Mesendoderm (in vitro differentiated cells): ENCODE measurements around the gene FMN1.
A peak's percentile ranks its signal among the peaks of the same experiment; 100 is the strongest.

Source experiments
- DNase-seq: peaks from one replicate; pipeline ENCODE4 v3.0.0; 2013
- H2AK5ac ChIP-seq: 2 replicates; pipeline ENCODE4 v1.6.1; 2013; ENCODE audit warnings: low read length, inconsistent platforms
- H2BK120ac ChIP-seq: 2 replicates; pipeline ENCODE4 v1.6.1; 2013; ENCODE audit warnings: low read depth, mild to moderate bottlenecking, low read length, moderate library complexity, mixed read lengths
- H2BK15ac ChIP-seq: replicated peaks from 2 replicates; pipeline ENCODE4 v1.6.1; 2013; ENCODE audit warnings: low read depth, mild to moderate bottlenecking, moderate library complexity
- H2BK5ac ChIP-seq: 2 replicates; pipeline ENCODE4 v1.6.1; 2013; ENCODE audit warnings: low read length, inconsistent platforms
- H3K18ac ChIP-seq: 2 replicates; pipeline ENCODE4 v1.6.1; 2013; ENCODE audit warnings: mild to moderate bottlenecking, low read length, mixed read lengths
- H3K23ac ChIP-seq: one replicate; pipeline ENCODE4 v1.6.1; 2013; ENCODE audit warnings: low read length
- H3K27ac ChIP-seq: 2 replicates; pipeline ENCODE4 v1.5.1; 2013; ENCODE audit warnings: low read depth, mild to moderate bottlenecking, inconsistent platforms, low read length, moderate library complexity
- H3K27me3 ChIP-seq: 2 replicates; pipeline ENCODE4 v1.6.1; 2013; ENCODE audit warnings: low read length, control low read depth, mild to moderate bottlenecking, inconsistent platforms; ENCODE audit not compliant: insufficient read depth, poor library complexity
- H3K36me3 ChIP-seq: 2 replicates; pipeline ENCODE4 v1.6.1; 2013; ENCODE audit warnings: low read length, inconsistent platforms; ENCODE audit not compliant: control insufficient read depth, insufficient read depth
- H3K4ac ChIP-seq: one replicate; pipeline ENCODE4 v1.6.1; 2013; ENCODE audit warnings: low read depth, mild to moderate bottlenecking, low read length, moderate library complexity
- H3K4me1 ChIP-seq: 2 replicates; pipeline ENCODE4 v1.6.1; 2013; ENCODE audit warnings: low read depth, low read length, inconsistent platforms; ENCODE audit not compliant: control insufficient read depth
- H3K4me2 ChIP-seq: 2 replicates; pipeline ENCODE4 v1.6.1; 2013; ENCODE audit warnings: low read length
- H3K4me3 ChIP-seq: 2 replicates; pipeline ENCODE4 v1.5.1; 2013; ENCODE audit warnings: mild to moderate bottlenecking, low read length
- H3K56ac ChIP-seq: one replicate; pipeline ENCODE4 v1.6.1; 2013; ENCODE audit warnings: low read length
- H3K79me1 ChIP-seq: 2 replicates; pipeline ENCODE4 v1.6.1; 2013; ENCODE audit warnings: low read length, inconsistent platforms
- H3K79me2 ChIP-seq: 2 replicates; pipeline ENCODE4 v1.6.1; 2013; ENCODE audit warnings: mild to moderate bottlenecking, low read length; ENCODE audit not compliant: control insufficient read depth, insufficient read depth
- H3K9ac ChIP-seq: 2 replicates; pipeline ENCODE4 v1.6.1; 2013; ENCODE audit warnings: low read length, inconsistent platforms
- H4K5ac ChIP-seq: one replicate; pipeline ENCODE4 v1.6.1; 2013; ENCODE audit warnings: low read length
- H4K8ac ChIP-seq: one replicate; pipeline ENCODE4 v1.6.1; 2013; ENCODE audit warnings: low read depth, mild to moderate bottlenecking, control low read depth, low read length, moderate library complexity
- WGBS: extraction: QIAGEN DNeasy Blood & Tissue Kit; methylation state at CpG from one replicate; pipeline ENCODE4 v1.1.7; 2013; ENCODE audit warnings: low lambda C conversion rate, missing lambda C conversion rate; ENCODE audit not compliant: insufficient coverage; ENCODE audit errors: extremely low coverage; 5-methylcytosine and 5-hydroxymethylcytosine counted together

The FMN1 gene

GRCh38 chr15:32942401-32942841, 252.1 kb downstream of the FMN1 start:
- no peak overlapping the region for H2AK5ac ChIP-seq
- H2BK5ac ChIP-seq, result no peak overlapping the region
- no peak overlapping the region for H4K8ac ChIP-seq
- no CpG with 5 or more reads among the region's 2 CpGs for WGBS
- H3K23ac ChIP-seq, result no peak overlapping the region
- no peak overlapping the region for H3K27ac ChIP-seq
- H3K36me3 ChIP-seq, result no peaks in the 10 kb centered on the region
- no peak overlapping the region for H2BK120ac ChIP-seq
- H3K18ac ChIP-seq, result no peak overlapping the region
- no peak overlapping the region for H3K4ac ChIP-seq
- H3K56ac ChIP-seq, result no peak overlapping the region
- H3K79me2 ChIP-seq, result no peaks in the 10 kb centered on the region
- no peak for DNase-seq
- no peak overlapping the region for H3K4me2 ChIP-seq
- no peak overlapping the region for H4K5ac ChIP-seq
- no peaks in the 10 kb centered on the region for H3K27me3 ChIP-seq
- no peak overlapping the region for H3K9ac ChIP-seq
- no peaks in the 10 kb centered on the region for H3K79me1 ChIP-seq
- H3K4me3 ChIP-seq, result no peak overlapping the region
- no peaks in the 10 kb centered on the region for H3K4me1 ChIP-seq
- no peak overlapping the region for H2BK15ac ChIP-seq

GRCh38 chr15:32941823-32942222, 252.7 kb downstream of the FMN1 start:
- Histone ChIP-seq H3K4me2 (no peak overlapping the region), H3K4ac (no peak overlapping the region), H4K8ac (no peak overlapping the region), H2BK120ac (no peak overlapping the region), H2BK15ac (no peak overlapping the region), H3K23ac (peak overlapping the region; percentile 57), H3K79me1 (no peaks in the 10 kb centered on the region), H3K4me3 (no peak overlapping the region), H3K36me3 (no peaks in the 10 kb centered on the region), H3K27ac (no peak overlapping the region), H3K9ac (no peak overlapping the region), H2AK5ac (no peak overlapping the region), H3K4me1 (no peaks in the 10 kb centered on the region), H2BK5ac (no peak overlapping the region), H3K79me2 (no peaks in the 10 kb centered on the region), H4K5ac (no peak overlapping the region), H3K27me3 (no peaks in the 10 kb centered on the region), H3K56ac (no peak overlapping the region), H3K18ac (peak overlapping the region; percentile 51)
- WGBS, result no CpG with 5 or more reads among the region's 6 CpGs
- no peak for DNase-seq

- no peak overlapping the region for H3K27ac ChIP-seq
- H3K79me1 ChIP-seq, result no peaks in the 10 kb centered on the region
- no peak overlapping the region for H3K4ac ChIP-seq
- H3K9ac ChIP-seq, result no peak overlapping the region
- H3K4me3 ChIP-seq, result no peak overlapping the region
- no peak overlapping the region for H3K56ac ChIP-seq
- no peak overlapping the region for H2BK5ac ChIP-seq
- no peaks in the 10 kb centered on the region for H3K36me3 ChIP-seq
- H4K8ac ChIP-seq, result no peak overlapping the region
- no peak overlapping the region for H2BK120ac ChIP-seq
- no peak overlapping the region for H3K4me2 ChIP-seq
- H2AK5ac ChIP-seq, result no peak overlapping the region
- no peak overlapping the region for H4K5ac ChIP-seq
- no CpG with 5 or more reads among the region's 4 CpGs for WGBS
- H3K27me3 ChIP-seq, result no peaks in the 10 kb centered on the region
- H3K4me1 ChIP-seq, result no peaks in the 10 kb centered on the region
- H3K79me2 ChIP-seq, result no peaks in the 10 kb centered on the region
- no peak overlapping the region for H3K18ac ChIP-seq
- no peak overlapping the region for H2BK15ac ChIP-seq
- DNase-seq, result no peak
- H3K23ac ChIP-seq, result no peak overlapping the region
Measured at GRCh38 chr15:32936976-32937375, 257.5 kb downstream of the FMN1 start.

- no peak overlapping the region for H2BK15ac ChIP-seq
- H3K56ac ChIP-seq, result no peak overlapping the region
- no CpG with 5 or more reads among the region's 1 CpG for WGBS
- no peak overlapping the region for H3K18ac ChIP-seq
- no peak overlapping the region for H3K9ac ChIP-seq
- no peak overlapping the region for H3K4me2 ChIP-seq
- no peaks in the 10 kb centered on the region for H3K27me3 ChIP-seq
- no peaks in the 10 kb centered on the region for H3K79me2 ChIP-seq
- no peaks in the 10 kb centered on the region for H3K4me1 ChIP-seq
- no peak overlapping the region for H3K4me3 ChIP-seq
- H3K36me3 ChIP-seq, result no peaks in the 10 kb centered on the region
- no peak overlapping the region for H2AK5ac ChIP-seq
- no peak overlapping the region for H2BK120ac ChIP-seq
- no peak overlapping the region for H3K4ac ChIP-seq
- peak; percentile 48 for DNase-seq
- no peak overlapping the region for H4K5ac ChIP-seq
- no peak overlapping the region for H3K23ac ChIP-seq
- no peak overlapping the region for H3K27ac ChIP-seq
- H3K79me1 ChIP-seq, result no peaks in the 10 kb centered on the region
- H2BK5ac ChIP-seq, result no peak overlapping the region
- no peak overlapping the region for H4K8ac ChIP-seq
Measured at GRCh38 chr15:32936283-32936918, 258.1 kb downstream of the FMN1 start.

- Histone ChIP-seq H3K4me2 (no peak overlapping the region), H4K5ac (no peak overlapping the region), H3K56ac (no peak overlapping the region), H2BK15ac (no peak overlapping the region), H3K23ac (no peak overlapping the region), H4K8ac (no peak overlapping the region), H2BK5ac (no peak overlapping the region), H3K4me3 (no peak overlapping the region), H3K4me1 (no peaks in the 10 kb centered on the region), H3K27me3 (no peaks in the 10 kb centered on the region), H2BK120ac (no peak overlapping the region), H3K9ac (no peak overlapping the region), H3K27ac (no peak overlapping the region), H3K18ac (no peak overlapping the region), H3K4ac (no peak overlapping the region), H3K79me2 (no peaks in the 10 kb centered on the region), H3K36me3 (no peaks in the 10 kb centered on the region), H2AK5ac (no peak overlapping the region), H3K79me1 (no peaks in the 10 kb centered on the region)
- WGBS, result no CpG with 5 or more reads among the region's 5 CpGs
- DNase-seq, result no peak
Measured at GRCh38 chr15:32935139-32935538, 259.4 kb downstream of the FMN1 start.

GRCh38 chr15:32933236-32933635, 261.3 kb downstream of the FMN1 start:
- H2BK5ac ChIP-seq, result no peak overlapping the region
- H3K79me1 ChIP-seq, result no peaks in the 10 kb centered on the region
- no peak overlapping the region for H3K4ac ChIP-seq
- no peaks in the 10 kb centered on the region for H3K79me2 ChIP-seq
- H3K23ac ChIP-seq, result no peak overlapping the region
- H3K9ac ChIP-seq, result no peak overlapping the region
- H4K5ac ChIP-seq, result no peak overlapping the region
- H3K56ac ChIP-seq, result no peak overlapping the region
- no peaks in the 10 kb centered on the region for H3K36me3 ChIP-seq
- H2BK120ac ChIP-seq, result no peak overlapping the region
- no peaks in the 10 kb centered on the region for H3K4me1 ChIP-seq
- no peak overlapping the region for H2BK15ac ChIP-seq
- no peaks in the 10 kb centered on the region for H3K27me3 ChIP-seq
- no peak overlapping the region for H3K4me3 ChIP-seq
- H3K4me2 ChIP-seq, result no peak overlapping the region
- no peak overlapping the region for H3K18ac ChIP-seq
- no peak overlapping the region for H4K8ac ChIP-seq
- H2AK5ac ChIP-seq, result no peak overlapping the region
- no peak for DNase-seq
- no CpG with 5 or more reads among the region's 1 CpG for WGBS
- H3K27ac ChIP-seq, result no peak overlapping the region
